ENCODE data around the gene LMTK3.
A peak's percentile ranks its signal among the peaks of the same experiment; 100 is the strongest.
"Not testable (repeated sequence)": the region's sequence is repeated elsewhere in the genome, so short reads cannot be mapped to it uniquely, and the experiment has no call there.

The LMTK3 gene

GRCh38 chr19:48487544-48487943 is 24.1 kb downstream of the LMTK3 start:
- DNase-seq, result no peak

- not testable (repeated sequence) for DNase-seq
These were observed 24.9 kb downstream of the LMTK3 start for GRCh38 chr19:48486706-48487105.

GRCh38 chr19:48484931-48485612 is 26.6 kb downstream of the LMTK3 start:
- DNase-seq, result no peak

- DNase-seq, result no peak
These were observed 27.3 kb downstream of the LMTK3 start for GRCh38 chr19:48484247-48484893.

GRCh38 chr19:48483301-48483700 is 28.3 kb downstream of the LMTK3 start:
- no peak for DNase-seq

- no peak for DNase-seq
These were observed 29.6 kb downstream of the LMTK3 start for GRCh38 chr19:48481846-48482639.

GRCh38 chr19:48480558-48481500 is 30.8 kb downstream of the LMTK3 start:
- DNase-seq, result peak; percentile 25 to 30

- DNase-seq, result no peak
These were observed 31.5 kb downstream of the LMTK3 start for GRCh38 chr19:48480183-48480557.

- DNase-seq, result no peak
These were observed 31.9 kb downstream of the LMTK3 start for GRCh38 chr19:48479686-48480085.

GRCh38 chr19:48478339-48479256 is 33.0 kb downstream of the LMTK3 start:
- DNase-seq, result no peak

GRCh38 chr19:48477698-48478338 is 33.8 kb downstream of the LMTK3 start:
- DNase-seq, result no peak

GRCh38 chr19:48477067-48477685 is 34.5 kb downstream of the LMTK3 start:
- no peak for DNase-seq

GRCh38 chr19:48476176-48476575 is 35.5 kb downstream of the LMTK3 start:
- DNase-seq, result no peak

GRCh38 chr19:48475369-48476068 is 36.1 kb downstream of the LMTK3 start:
- DNase-seq, result no peak

GRCh38 chr19:48474084-48474592 is 37.5 kb downstream of the LMTK3 start:
- DNase-seq, result no peak

GRCh38 chr19:48473161-48473966 is 38.3 kb downstream of the LMTK3 start:
- DNase-seq, result no peak

- no peak for DNase-seq
These were observed 39.8 kb downstream of the LMTK3 start for GRCh38 chr19:48471836-48472235.

GRCh38 chr19:48470856-48471255 is 40.8 kb downstream of the LMTK3 start:
- DNase-seq, result no peak

Data from bone marrow (tissue), 2 donors.